HEK293 (cell line): Measurements from ENCODE around the gene DEDD.

ENCODE experiments used
- BCL11B ChIP-seq: fragments of 450-650 bp; formaldehyde crosslinking; IDR thresholded peaks from 2 replicates; pipeline ENCODE4 v1.5.1; 2016; ENCODE audit warnings: low read depth, missing biosample characterization, missing genetic modification characterization
- GLIS1 ChIP-seq: fragments of 450-650 bp; formaldehyde crosslinking; IDR thresholded peaks from 2 replicates; pipeline ENCODE4 v1.5.1; 2016; ENCODE audit warnings: missing biosample characterization, missing genetic modification characterization
- KLF16 ChIP-seq: fragments of 450-650 bp; formaldehyde crosslinking; IDR thresholded peaks from 2 replicates; pipeline ENCODE4 v1.5.1; 2017; ENCODE audit warnings: missing biosample characterization, missing genetic modification characterization
- SALL2 ChIP-seq: fragments of 450-650 bp; formaldehyde crosslinking; IDR thresholded peaks from 2 replicates; pipeline ENCODE4 v1.5.0; 2017; ENCODE audit warnings: missing biosample characterization, mild to moderate bottlenecking, missing genetic modification characterization, borderline replicate concordance
- SP7 ChIP-seq: fragments of 450-650 bp; formaldehyde crosslinking; IDR thresholded peaks from 2 replicates; pipeline ENCODE4 v1.5.1; 2016; ENCODE audit warnings: missing biosample characterization, missing genetic modification characterization
- TRIM28 ChIP-seq: IDR thresholded peaks from 2 replicates; pipeline ENCODE4 v1.6.1; 2011; ENCODE audit warnings: low read length, control low read depth, borderline replicate concordance
- TSHZ1 ChIP-seq: fragments of 450-650 bp; formaldehyde crosslinking; IDR thresholded peaks from 2 replicates; pipeline ENCODE4 v1.5.1; 2016; ENCODE audit warnings: missing biosample characterization, missing genetic modification characterization, borderline replicate concordance
- YY1 ChIP-seq: fragments of 450-650 bp; formaldehyde crosslinking; IDR thresholded peaks from 2 replicates; pipeline ENCODE4 v1.5.1; 2018; ENCODE audit warnings: missing biosample characterization, missing genetic modification characterization
- ZEB2 ChIP-seq: fragments of 450-650 bp; formaldehyde crosslinking; IDR thresholded peaks from 2 replicates; pipeline ENCODE4 v1.5.1; 2016; ENCODE audit warnings: missing biosample characterization, missing genetic modification characterization
- ZFHX2 ChIP-seq: fragments of 450-650 bp; formaldehyde crosslinking; conservative IDR thresholded peaks from 2 replicates; pipeline ENCODE4 v1.5.1; 2016; ENCODE audit warnings: missing biosample characterization, missing genetic modification characterization
- ZNF140 ChIP-seq: fragments of 450-650 bp; formaldehyde crosslinking; IDR thresholded peaks from 2 replicates; pipeline ENCODE4 v1.5.1; 2016; ENCODE audit warnings: missing biosample characterization, missing genetic modification characterization
- ZNF148 ChIP-seq: fragments of 450-650 bp; formaldehyde crosslinking; IDR thresholded peaks from 2 replicates; pipeline ENCODE4 v1.5.0; 2017; ENCODE audit warnings: missing biosample characterization, missing genetic modification characterization, borderline replicate concordance
- ZNF157 ChIP-seq: fragments of 450-650 bp; formaldehyde crosslinking; IDR thresholded peaks from 2 replicates; pipeline ENCODE4 v1.5.1; 2016; ENCODE audit warnings: missing biosample characterization, missing genetic modification characterization
- ZNF169 ChIP-seq: fragments of 450-650 bp; formaldehyde crosslinking; IDR thresholded peaks from 2 replicates; pipeline ENCODE4 v1.5.1; 2016; ENCODE audit warnings: missing biosample characterization, missing genetic modification characterization
- ZNF175 ChIP-seq: fragments of 450-650 bp; formaldehyde crosslinking; IDR thresholded peaks from 2 replicates; pipeline ENCODE4 v1.5.1; 2016; ENCODE audit warnings: missing biosample characterization, missing genetic modification characterization
- ZNF211 ChIP-seq: fragments of 450-650 bp; formaldehyde crosslinking; IDR thresholded peaks from 2 replicates; pipeline ENCODE4 v1.5.1; 2016; ENCODE audit warnings: low read depth, missing biosample characterization, missing genetic modification characterization
- ZNF221 ChIP-seq: fragments of 450-650 bp; formaldehyde crosslinking; IDR thresholded peaks from 2 replicates; pipeline ENCODE4 v1.5.1; 2017; ENCODE audit warnings: missing biosample characterization, missing genetic modification characterization, borderline replicate concordance
- ZNF311 ChIP-seq: fragments of 450-650 bp; formaldehyde crosslinking; IDR thresholded peaks from 2 replicates; pipeline ENCODE4 v1.5.1; 2017; ENCODE audit warnings: missing biosample characterization, missing genetic modification characterization, borderline replicate concordance
- ZNF366 ChIP-seq: fragments of 450-650 bp; formaldehyde crosslinking; conservative IDR thresholded peaks from 2 replicates; pipeline ENCODE4 v1.5.1; 2016; ENCODE audit warnings: missing biosample characterization, missing genetic modification characterization
- ZNF426 ChIP-seq: fragments of 450-650 bp; formaldehyde crosslinking; IDR thresholded peaks from 2 replicates; pipeline ENCODE4 v1.5.1; 2017; ENCODE audit warnings: missing biosample characterization, missing genetic modification characterization, mild to moderate bottlenecking, inconsistent platforms, moderate library complexity
- ZNF48 ChIP-seq: fragments of 450-650 bp; formaldehyde crosslinking; IDR thresholded peaks from 2 replicates; pipeline ENCODE4 v1.5.1; 2016; ENCODE audit warnings: missing biosample characterization, missing genetic modification characterization
- ZNF488 ChIP-seq: fragments of 450-650 bp; formaldehyde crosslinking; IDR thresholded peaks from 2 replicates; pipeline ENCODE4 v1.5.1; 2016; ENCODE audit warnings: missing biosample characterization, missing genetic modification characterization
- ZNF514 ChIP-seq: fragments of 450-650 bp; formaldehyde crosslinking; IDR thresholded peaks from 2 replicates; pipeline ENCODE4 v1.5.1; 2016; ENCODE audit warnings: missing biosample characterization, missing genetic modification characterization
- ZNF558 ChIP-seq: fragments of 450-650 bp; formaldehyde crosslinking; IDR thresholded peaks from 2 replicates; pipeline ENCODE4 v1.5.1; 2016; ENCODE audit warnings: missing biosample characterization, missing genetic modification characterization
- ZNF561 ChIP-seq: fragments of 450-650 bp; IDR thresholded peaks from 2 replicates; pipeline ENCODE4 v1.5.1; 2018; ENCODE audit warnings: missing biosample characterization, missing genetic modification characterization, borderline replicate concordance
- ZNF623 ChIP-seq: fragments of 450-650 bp; formaldehyde crosslinking; IDR thresholded peaks from 2 replicates; pipeline ENCODE4 v1.5.1; 2016; ENCODE audit warnings: missing biosample characterization, missing genetic modification characterization
- ZNF639 ChIP-seq: fragments of 450-650 bp; formaldehyde crosslinking; IDR thresholded peaks from 2 replicates; pipeline ENCODE4 v1.5.1; 2016; ENCODE audit warnings: missing biosample characterization, missing genetic modification characterization
- ZNF654 ChIP-seq: fragments of 450-650 bp; formaldehyde crosslinking; IDR thresholded peaks from 2 replicates; pipeline ENCODE4 v1.5.1; 2016; ENCODE audit warnings: low read depth, missing biosample characterization, missing genetic modification characterization
- ZNF658 ChIP-seq: fragments of 450-650 bp; formaldehyde crosslinking; IDR thresholded peaks from 2 replicates; pipeline ENCODE4; 2016; ENCODE audit warnings: missing biosample characterization, missing genetic modification characterization
- ZNF670 ChIP-seq: fragments of 450-650 bp; formaldehyde crosslinking; IDR thresholded peaks from 2 replicates; pipeline ENCODE4 v1.5.1; 2016; ENCODE audit warnings: missing biosample characterization, missing genetic modification characterization, low read depth
- ZNF677 ChIP-seq: fragments of 450-650 bp; IDR thresholded peaks from 2 replicates; pipeline ENCODE4 v1.5.0; 2018; ENCODE audit warnings: missing biosample characterization, mild to moderate bottlenecking, missing genetic modification characterization, moderate library complexity
- ZNF701 ChIP-seq: fragments of 450-650 bp; formaldehyde crosslinking; IDR thresholded peaks from 2 replicates; pipeline ENCODE4 v1.5.1; 2016; ENCODE audit warnings: missing biosample characterization, missing genetic modification characterization
- ZSCAN5A ChIP-seq: fragments of 450-650 bp; formaldehyde crosslinking; IDR thresholded peaks from 2 replicates; pipeline ENCODE4 v1.5.1; 2016; ENCODE audit warnings: missing biosample characterization, missing genetic modification characterization

The DEDD gene

GRCh38 chr1:161115132-161115711 lies 17.2 kb downstream of the DEDD start (continued):
- TF ChIP-seq ZNF169 (tag by site-specific recombination) = no peak
- no peak for TF ChIP-seq BCL11B (tag by site-specific recombination)
- TF ChIP-seq ZNF677 (tag by site-specific recombination) = no peak
- TF ChIP-seq ZNF488 (tag by site-specific recombination) = no peak
- peak; percentile 94 for TF ChIP-seq ZNF366
- no peak for TF ChIP-seq SALL2
- 0 out of 2 replicates have a peak, but pooled peaks have one; percentile 79 for TF ChIP-seq KLF16 (tag by site-specific recombination)
- TF ChIP-seq ZNF701 (tag by site-specific recombination) = no peak
- no peak for TF ChIP-seq ZNF514 (tag by site-specific recombination)
- TF ChIP-seq ZNF148 (tag by site-specific recombination) = peak; percentile 69; the same call in 1 of the 2 replicates
- no peak for TF ChIP-seq ZNF175 (tag by site-specific recombination)
- TF ChIP-seq TSHZ1 (tag by site-specific recombination) = peak; percentile 62; the same call in 1 of the 2 replicates
- no peak for TF ChIP-seq ZNF211 (tag by site-specific recombination)
- peak; percentile 93 for TF ChIP-seq ZNF639
- no peak for TF ChIP-seq ZNF561 (tag by site-specific recombination)
- no peak for TF ChIP-seq ZNF48 (tag by site-specific recombination)
- no peak for TF ChIP-seq TRIM28
- no peak for TF ChIP-seq ZNF654
- no peak for TF ChIP-seq ZNF658 (tag by site-specific recombination)
- TF ChIP-seq SP7 (tag by site-specific recombination) = peak; percentile 92
- TF ChIP-seq ZNF558 (tag by site-specific recombination) = 0 out of 2 replicates have a peak, but pooled peaks have one; percentile 31
- TF ChIP-seq ZEB2 (tag by site-specific recombination) = peak; percentile 91; the same call in 1 of the 2 replicates
- no peak for TF ChIP-seq ZNF670 (tag by site-specific recombination)
- no peak; the same call in 1 of the 2 replicates for TF ChIP-seq ZNF623 (tag by site-specific recombination)
- TF ChIP-seq ZNF426 = no peak
- TF ChIP-seq ZSCAN5A (tag by site-specific recombination) = no peak
- TF ChIP-seq ZNF311 (tag by site-specific recombination) = no peak
- TF ChIP-seq ZNF221 = no peak
- no peak for TF ChIP-seq ZNF140 (tag by site-specific recombination)
- TF ChIP-seq ZNF157 (tag by site-specific recombination) = 0 out of 2 replicates have a peak, but pooled peaks have one; percentile 30
- no peak for TF ChIP-seq YY1 (tag by site-specific recombination)
- peak; percentile 81 for TF ChIP-seq ZFHX2
- TF ChIP-seq GLIS1 = no peak
